A172 (cell line): ENCODE measurements around the gene LBHD2. TPM values are rescaled to one million over a fixed set of nuclear protein-coding genes. Genes with fewer than 3 reads are reported as not detected.
"Not testable (repeated sequence)": the region's sequence is repeated elsewhere in the genome, so short reads cannot be mapped to it uniquely, and the experiment has no call there.

Source experiments
- DNase-seq: peaks from one replicate; pipeline ENCODE4 v3.0.0-alpha.2; 2015; ENCODE audit warnings: low spot score
- total RNA-seq: library from RNA; depleted of rRNA; stranded (reverse); fragments of >200 nt; shearing (Covaris generic); gene quantifications from 2 replicates; pipeline ENCODE4 v1.2.3, GENCODE V29; 2014; rRNA removed

The LBHD2 gene
- not detected in 2 replicates for total RNA-seq

- no peak for DNase-seq
Measured at GRCh38 chr14:103084021-103084919, at the start of gene LBHD2. LBHD2 (plus strand) TSS chr14:103084210; CDS start chr14:103086013, 1,803 bp downstream.

- DNase-seq = no peak
Measured at GRCh38 chr14:103041464-103041863, 42.5 kb upstream of the LBHD2 start.

DNA sequence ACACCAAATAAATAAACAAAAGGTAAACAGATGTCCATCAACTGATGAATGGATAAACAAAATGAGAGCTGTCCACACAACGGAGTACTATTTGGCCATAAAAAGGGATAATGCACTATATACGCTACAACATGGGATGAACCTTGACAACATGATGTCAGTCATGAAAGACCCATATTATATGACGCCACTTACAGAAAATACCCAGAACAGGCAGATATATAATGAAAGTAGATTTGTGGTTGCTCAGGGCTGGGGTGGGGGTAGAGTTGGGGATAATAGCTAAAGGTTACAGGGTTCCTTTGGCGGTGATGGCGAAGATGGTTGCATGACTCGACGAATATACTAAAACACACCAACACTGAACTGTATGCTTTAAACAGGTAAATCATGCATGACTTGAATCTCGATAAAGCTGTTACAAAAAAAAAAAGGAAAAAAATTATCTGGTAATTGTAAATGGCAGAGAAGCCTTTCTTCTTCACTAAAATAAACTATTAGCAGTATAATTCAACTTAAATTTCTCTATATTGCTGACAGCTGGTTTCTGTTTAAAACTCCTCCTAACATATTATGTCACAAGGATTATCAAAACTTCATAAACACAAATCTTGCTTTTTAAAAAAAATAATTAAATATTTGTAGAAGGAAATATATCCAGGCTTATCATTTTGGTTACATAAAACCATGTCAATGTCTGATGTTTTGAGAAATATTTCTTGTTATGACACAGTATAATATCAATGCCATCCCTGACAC, 40.6 kb upstream of the LBHD2 start:
- no peak for DNase-seq

DNA sequence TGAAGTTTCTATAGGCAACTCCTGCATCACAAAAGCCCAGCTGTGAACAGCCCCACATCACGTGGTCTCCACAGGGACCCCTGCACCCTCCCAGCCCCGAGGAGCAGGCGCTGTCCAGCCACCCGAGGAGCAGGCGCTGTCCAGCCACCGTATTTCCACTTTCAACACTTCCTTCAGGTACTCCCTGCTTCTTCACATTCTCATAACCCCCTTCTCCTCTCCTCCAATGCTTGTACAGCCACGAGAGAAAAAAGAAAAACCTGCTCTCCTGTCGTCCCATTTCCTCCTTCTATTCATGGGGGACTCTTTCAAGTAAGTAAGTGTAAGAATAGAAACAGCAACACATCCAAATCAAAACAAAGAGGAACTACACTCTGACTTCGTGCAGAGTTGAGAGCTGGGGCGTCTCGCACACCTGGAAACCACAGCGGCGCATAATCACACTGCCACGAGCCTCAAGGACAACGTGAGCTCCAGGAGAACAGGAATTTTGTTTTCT, 38.6 kb upstream of the LBHD2 start:
- no peak for DNase-seq

DNA sequence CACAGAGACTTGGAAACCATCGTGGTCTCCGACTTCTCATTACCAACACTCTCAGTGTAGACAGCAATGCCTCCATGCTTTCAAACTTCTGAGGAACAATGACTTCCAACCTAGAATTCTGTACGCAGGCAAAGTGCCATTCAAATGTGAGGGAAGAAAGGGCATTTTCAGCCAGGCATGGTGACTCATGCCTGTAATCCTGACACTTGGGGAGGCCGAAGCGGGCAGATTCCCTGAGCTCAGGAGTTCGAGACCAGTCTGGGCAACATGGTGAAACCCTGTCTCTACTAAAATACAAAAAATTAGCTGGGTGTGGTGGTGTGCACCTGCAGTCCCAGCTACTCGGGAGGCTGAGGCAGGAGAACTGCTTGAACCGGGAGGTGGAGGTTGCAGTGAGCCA, 36.6 kb upstream of the LBHD2 start:
- DNase-seq = not testable (repeated sequence)

GRCh38 chr14:103050935-103051334, 33.1 kb upstream of the LBHD2 start:
- no peak for DNase-seq

DNA sequence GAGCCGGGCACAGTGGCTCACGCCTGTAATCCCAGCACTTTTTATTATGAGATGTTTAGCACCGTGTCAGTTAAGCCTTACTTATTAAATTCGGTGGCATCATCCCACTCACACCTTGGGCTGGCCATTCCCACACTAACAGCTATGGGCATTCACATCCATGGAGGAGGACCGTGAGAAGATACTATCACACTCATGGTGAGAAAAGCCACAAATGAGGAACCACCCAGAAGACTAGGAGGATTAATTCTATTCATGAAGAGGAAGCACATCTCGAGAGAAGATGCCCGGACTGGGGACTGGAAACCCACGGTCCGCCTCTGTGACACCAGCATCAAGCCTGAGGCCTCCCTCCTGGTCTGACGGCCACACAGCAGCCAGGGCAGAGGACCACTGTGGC, 31.6 kb upstream of the LBHD2 start:
- no peak for DNase-seq

DNA sequence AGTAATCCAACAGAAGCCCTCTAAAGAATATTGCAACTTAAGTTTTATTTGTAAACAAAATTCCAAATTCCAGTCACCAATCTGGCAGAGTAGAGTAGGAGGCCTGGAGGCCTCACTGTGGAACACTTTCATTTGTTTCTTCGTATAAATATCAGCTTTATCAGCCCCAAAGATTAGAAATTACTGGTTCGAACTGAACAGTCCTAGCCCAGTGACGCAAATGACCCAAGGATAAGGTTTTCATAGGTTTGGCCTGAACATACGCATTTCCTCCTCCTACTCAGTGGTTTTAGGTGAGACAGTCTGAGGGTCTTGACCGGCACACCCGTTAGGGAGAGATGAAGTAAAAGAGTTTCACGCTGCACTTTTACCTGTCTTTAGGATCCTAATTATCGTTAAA, 28.3 kb upstream of the LBHD2 start:
- no peak for DNase-seq

GRCh38 chr14:103056322-103057027, 27.5 kb upstream of the LBHD2 start:
- DNase-seq = no peak

DNA sequence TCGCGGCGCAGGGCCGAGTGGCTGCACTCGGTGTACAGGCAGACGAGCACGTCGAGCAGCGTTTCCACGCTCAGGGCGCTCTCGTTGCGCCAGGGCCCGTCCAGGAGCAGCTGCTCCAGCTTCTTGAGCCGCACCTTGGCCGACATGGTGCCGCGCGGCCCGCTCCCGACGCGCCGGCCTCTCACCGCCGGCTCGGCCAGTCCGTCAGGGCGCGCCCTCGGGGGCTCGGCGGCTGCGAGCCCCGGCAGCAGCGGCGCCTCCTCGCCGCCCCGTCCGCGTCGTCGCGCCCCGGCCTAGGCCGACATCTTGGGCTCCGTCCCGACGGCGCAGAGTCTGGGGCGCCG, 27.0 kb upstream of the LBHD2 start:
- no peak for DNase-seq

DNA sequence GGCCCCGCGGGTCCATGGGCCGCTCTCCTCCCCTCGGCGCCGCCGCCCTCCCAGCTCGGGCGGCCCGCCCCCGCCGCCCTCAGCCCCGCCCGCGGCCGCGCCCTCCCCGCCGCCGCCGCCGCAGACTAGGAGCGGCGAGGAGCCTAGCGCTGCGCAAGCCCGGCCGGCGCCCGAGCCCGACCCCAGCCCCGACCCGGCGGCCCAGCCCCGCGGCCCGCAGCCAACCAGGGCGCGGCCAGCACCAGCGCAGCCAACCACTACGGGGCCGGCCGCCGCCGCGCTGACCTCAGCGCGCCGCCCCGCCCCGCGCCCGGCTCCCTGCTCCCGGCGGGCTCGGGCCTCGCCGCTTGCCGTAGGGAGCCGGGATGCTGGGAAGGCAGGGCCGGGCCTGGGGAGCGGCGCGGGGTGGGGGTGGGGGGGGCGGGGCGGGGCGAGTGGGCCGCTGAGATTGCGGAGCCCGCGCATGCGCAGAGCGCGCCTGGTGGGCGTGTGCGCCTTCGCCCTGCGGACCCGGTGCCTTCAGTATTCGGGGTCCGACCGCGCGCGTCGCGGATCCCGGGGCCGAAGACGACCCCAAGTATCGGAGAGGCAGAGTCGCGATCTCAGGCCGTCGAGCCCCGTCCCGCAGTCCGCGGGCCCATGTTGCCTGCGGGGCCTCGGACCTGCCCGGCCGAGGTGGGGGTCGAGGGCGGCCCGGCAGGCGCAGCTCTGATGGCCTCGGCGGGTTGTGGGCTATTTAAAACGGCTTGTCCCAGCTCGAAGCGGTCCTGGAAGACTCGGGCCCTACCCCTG, 26.4 kb upstream of the LBHD2 start, which contains the start of gene CDC42BPB:
Gene CDC42BPB (minus strand): TSS at position 178 of the 792 bp plus-strand sequence. CDS start 376 bp downstream, outside the sequence.
- DNase-seq = peak; percentile 53

DNA sequence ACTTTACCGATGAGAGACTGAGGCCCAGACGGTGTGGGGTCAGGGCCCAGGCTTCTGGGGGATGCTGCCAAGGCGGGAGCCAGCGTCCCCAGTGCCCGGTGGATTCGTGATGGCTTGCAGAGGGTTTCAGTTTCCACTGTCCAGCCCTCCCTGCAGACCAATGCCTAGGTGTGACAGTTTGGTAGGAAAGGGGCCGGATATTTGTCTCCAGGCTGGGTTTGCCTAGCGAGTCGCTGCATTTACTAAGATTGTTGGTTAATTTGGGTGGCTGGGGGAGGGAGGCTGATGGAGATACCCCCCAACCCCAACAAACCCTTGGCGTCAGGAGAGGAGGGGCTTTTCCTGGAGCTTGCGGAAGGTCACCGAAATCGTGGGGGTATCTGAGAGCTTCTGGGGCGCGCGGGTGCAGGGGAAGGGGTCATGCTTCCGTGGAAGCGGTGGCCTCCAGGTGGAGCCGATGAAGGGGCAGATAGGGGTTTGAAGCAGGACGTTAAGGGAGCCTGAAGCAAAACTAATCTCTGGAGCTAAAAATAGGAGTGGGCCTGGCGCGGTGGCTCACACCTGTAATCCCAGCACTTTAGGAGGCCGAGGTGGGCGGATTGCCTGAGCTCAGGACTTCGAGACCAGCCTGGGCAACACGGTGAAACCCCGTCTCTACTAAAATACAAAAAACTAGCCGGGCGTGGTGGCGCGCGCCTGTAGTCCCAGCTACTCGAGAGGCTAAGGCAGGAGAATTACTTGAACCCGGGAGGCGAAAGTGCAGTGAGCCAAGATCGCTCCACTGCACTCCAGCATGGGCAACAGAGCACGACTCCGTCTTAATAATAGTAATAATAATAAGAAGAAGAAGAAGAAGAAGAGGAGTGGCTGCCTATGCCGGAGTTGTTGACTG, 25.6 kb upstream of the LBHD2 start:
- DNase-seq = no peak

GRCh38 chr14:103059556-103059955, 24.5 kb upstream of the LBHD2 start:
- DNase-seq = no peak

GRCh38 chr14:103061482-103061976, 22.5 kb upstream of the LBHD2 start:
- no peak for DNase-seq

DNA sequence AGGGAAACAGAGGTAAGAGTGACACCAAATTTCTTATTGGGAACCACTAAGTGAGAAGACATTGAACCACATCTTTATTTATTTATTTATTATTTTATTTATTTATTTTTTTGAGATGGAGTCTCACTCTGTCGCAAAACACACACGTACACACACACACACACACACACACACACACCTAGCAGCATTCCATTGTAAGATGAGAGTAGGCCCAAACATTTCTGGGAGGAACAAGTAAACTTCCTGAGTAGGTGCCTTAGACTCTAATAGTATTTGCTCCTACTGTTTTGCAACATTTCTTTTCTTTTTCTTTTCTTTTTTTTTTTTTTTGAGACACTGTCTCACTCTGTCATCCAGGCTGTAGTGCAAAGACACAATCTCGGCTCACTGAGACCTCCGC, 19.6 kb upstream of the LBHD2 start:
- no peak for DNase-seq

DNA sequence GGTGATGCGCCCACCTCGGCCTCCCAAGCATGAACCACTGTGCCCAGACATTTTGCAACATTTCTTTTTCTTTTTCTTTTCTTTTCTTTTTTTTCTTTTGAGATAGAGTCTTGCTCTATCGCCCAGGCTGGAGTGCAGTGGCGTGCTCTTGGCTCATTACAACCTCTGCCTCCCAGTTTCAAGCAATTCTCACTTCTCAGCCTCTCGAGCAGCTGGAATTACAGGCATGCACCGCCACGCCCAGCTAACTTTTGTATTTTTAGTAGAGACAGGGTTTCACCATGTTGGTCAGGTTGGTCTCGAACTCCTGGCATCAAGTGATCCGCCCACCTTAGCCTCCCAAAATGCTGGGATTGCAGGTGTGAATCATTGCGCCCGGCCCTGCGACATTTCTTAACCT, 19.0 kb upstream of the LBHD2 start:
- no peak for DNase-seq

DNA sequence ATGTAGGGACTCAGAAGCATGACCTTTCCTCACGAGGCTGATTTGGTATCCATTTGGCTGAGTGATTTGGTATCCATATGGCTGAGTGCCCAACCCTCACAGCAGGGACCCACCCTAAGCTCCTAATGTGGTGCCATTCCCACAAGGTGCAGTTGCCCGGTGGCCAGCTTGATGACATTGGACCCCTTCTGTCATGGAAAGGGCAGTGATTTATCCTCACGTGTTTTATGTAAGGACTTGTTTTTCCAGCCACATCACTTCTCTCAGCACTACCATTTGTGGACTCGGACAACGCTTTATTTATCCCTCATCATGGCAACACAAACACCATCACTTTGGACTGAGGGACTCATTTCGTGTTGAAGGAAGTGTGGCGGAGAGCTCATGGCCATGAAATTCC, 18.1 kb upstream of the LBHD2 start:
- DNase-seq = no peak

GRCh38 chr14:103066399-103066798, 17.6 kb upstream of the LBHD2 start:
- DNase-seq = no peak

DNA sequence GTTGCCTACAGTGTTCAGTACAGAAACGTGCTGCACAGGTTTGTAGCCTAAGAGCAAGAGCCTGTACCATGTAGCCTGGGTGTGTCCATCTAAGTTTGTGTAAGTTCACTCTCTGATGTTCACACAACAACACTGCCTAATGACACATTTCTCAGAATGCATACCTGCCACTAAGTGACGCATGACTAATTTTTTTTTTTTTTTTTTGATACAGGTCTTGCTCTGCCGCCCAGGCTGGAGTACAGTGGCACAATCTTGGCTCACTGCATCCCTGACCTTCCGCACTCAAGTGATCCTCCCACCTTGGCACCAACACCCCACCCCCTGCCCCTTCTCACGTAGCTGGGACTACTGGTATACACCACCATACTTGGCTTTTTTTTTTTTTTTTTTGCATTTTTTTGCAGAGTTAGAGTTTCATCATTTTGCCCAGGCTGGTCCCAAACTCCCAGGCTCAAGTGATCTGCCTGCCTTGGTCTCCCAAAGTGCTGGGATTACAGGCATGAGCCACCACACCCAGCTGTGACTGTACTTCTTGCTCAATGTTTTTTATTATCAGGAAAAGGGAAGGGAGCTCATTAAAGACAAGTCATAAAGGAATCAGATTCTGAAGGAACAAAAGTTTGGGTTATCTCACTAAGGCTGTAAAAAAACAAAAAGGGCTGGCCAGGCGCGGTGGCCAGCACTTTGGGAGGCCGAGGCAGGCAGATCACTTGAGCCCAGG, 16.6 kb upstream of the LBHD2 start:
- peak; percentile 48 for DNase-seq
